Measurements from ENCODE around the gene AFAP1L1.
"Not testable (repeated sequence)": the region's sequence is repeated elsewhere in the genome, so short reads cannot be mapped to it uniquely, and the experiment has no call there.

AFAP1L1 gene

DNA sequence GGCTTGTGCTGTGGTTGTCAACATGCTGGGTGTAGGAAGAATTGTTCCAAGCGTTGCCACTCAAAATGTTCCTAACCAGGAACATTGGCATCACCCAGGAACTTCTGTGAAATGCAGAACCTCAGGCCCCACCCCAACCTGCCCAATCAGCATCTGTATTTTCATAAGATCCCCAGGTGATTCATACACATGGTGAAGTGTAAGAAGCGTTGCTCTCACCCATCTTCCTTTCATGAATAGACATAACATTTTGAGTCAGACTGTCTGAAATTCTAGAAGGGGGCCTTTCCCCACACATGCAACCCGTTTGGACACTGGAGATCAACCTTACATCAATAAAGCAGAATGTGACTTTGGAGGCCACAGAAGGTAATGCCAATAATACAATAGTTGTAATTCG, 9.3 kb upstream of the AFAP1L1 start:
- DNase-seq, result no peak

DNA sequence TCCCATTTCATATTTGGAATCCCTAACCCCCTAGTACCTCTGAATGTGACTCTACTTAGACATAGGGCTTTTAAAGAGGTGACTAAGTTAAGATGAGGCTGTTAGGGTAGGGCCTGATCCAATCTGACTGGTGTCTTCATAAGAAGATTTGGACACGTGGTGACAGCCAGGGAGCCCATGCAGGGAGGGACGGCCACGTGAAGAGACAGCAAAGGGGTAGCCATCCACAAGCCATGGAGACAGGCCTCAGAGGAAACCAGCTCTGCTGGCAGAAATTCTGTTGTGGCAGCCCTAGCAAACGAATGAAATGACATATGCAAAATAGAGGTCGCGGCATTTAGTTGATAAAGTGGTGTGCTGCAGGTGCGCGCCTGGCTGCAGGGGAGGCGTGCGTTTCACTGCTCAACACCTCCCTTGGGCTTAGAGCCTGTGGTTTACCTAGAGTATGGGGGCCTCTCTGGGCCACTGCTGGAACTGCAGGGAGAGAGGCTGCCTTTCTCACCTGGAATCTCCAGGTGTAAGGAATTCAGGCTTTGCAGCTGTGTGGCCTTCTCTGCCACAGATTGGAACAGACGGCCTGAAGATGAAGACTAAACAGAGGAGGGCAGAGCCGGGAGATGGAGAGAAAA, 7.1 kb upstream of the AFAP1L1 start:
- DNase-seq, result no peak

DNA sequence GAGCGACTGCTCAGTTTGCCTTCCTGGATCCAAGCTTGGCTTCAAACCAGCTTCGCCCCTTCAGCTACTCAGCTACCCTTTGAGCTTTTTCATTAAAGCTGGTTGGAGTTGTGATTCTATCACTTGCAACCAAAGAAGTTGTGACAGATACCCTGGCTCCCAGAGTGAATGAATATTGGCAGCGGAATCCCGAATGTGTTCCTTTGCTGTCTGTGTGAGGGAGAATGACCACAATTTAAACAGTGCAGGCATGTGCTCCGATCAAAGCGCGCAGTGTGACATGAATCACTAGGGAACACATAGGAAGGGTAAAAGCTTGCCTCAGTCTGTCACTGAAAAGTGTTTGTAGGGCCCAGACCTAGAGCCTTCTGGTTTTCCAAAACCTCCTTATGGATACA, 6.6 kb upstream of the AFAP1L1 start:
- DNase-seq, result no peak

DNA sequence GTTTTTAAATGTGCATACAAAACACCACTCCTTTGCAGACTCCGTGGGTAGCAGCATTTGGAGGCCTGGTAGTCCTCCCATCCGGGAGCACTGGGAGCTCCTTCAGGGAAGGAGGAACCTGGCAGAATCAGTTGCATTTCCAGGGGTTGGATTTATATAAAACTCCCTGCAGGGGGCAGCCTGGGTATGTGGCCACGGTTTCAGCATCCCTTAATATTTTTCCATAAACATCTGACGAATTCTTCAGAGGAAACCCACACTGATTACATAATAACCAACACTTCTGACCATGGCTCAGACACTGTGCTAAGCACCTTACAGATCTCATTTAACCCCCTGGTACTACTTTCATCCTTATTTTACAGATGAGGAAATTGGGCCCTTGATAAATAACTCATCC, 6.1 kb upstream of the AFAP1L1 start:
- DNase-seq, result peak; percentile 63

DNA sequence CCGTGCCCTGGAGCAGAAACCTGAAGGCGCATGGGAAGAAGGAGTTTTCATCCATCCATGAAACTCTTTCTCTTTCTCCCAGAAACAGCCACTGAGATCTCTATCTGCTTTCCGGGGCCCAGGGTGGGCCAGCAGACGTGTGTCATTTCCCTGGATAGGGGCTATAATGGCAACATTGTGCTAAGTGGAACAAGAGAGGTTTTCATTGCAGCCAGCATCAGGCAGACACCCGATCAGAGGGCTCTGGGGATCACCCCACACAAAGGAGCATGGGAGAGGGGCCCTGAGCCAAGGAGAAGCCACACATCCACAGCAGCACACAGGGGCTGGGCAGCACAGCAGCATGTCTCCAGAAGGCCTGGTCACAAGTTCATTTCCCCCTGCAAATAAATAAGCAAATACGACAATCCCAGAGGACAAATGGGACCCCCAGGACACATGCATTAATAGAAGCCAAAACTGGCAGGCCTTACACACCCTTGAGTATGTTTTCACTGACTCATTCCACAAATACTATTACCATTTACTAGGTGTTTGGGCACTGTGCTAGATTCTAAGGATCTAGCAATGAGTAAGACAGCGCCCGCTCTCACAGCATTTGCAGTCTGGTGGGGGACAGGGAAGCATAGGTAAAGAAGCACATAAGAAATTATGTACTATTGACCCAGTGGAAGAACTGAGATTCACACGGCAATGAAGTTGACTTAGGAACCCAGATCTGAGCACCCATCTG, 4.3 kb upstream of the AFAP1L1 start:
- DNase-seq, result no peak

DNA sequence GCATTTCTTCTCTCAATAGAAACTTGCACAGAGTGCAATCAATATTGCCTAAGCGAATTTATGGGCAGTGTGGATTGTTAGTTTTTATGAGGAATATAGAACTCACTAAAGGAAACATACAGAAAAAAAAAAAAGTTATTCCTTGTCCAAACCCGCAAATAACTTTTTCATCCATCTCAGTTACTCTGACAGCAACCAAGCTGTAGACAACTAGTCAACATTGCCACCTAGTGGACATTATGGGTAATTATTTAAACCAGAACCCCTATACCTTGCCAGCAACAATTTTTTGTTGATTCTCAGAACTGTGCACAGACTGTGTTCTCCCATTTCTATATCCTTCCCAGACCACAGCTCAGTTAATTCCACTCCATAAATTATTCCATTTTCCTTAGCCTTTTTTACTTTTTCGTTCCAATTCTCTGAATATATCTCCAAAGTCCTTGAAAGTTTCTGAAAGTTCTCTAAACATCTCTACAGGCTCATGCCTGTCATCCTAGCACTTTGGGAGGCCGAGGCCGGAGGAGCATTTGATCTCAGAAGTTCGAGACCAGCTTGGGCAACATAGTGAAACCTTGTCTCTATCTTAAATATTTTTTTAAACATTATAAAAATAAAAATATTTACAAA, 2.6 kb upstream of the AFAP1L1 start:
- DNase-seq, result peak; percentile 44

DNA sequence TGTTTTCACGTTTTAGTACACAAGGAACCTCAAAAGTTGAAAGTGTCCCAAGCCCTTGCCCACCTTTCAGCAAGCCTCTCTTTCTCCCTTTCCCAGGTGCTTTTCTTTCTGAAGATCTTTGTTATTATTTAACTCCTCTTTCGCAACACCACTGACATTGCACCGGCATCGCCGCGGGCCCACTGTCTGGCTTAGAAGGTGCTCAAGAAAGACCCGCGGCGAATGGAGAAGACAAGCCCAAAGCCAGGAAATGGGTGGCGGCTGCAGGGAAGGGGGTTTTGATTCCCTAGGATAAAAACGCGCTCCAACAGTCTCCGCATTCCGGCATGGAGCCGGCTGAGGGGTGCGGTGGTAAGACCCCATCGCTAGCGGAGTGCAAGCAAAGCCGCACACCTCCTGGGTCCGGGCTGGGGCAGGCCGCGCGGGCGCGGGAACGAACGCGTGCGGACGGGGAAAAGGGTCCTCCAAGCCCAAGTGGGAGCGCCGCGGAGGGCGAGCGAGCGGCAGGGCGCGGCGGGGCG, 404 bp upstream of the AFAP1L1 start:
- no peak for DNase-seq

DNA sequence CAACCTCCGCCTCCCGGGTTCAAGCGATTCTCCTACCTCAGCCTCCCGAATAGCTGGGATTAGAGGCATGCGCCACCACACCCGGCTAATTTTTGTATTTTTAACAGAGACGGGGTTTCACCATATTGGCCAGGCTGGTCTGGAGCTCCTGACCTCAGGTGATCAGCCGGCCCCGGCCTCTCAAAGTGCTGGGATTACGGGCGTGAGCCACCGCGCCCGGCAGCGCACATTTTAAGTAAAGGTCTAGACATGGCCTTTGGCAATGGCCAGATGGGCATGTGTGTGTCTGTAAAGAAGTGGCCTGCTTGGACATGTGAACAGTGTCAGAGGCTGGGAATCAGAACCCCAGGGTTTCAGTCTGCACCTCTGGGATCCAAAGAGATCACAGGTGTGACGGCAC, 1.1 kb downstream of the AFAP1L1 start:
- not testable (repeated sequence) for DNase-seq

DNA sequence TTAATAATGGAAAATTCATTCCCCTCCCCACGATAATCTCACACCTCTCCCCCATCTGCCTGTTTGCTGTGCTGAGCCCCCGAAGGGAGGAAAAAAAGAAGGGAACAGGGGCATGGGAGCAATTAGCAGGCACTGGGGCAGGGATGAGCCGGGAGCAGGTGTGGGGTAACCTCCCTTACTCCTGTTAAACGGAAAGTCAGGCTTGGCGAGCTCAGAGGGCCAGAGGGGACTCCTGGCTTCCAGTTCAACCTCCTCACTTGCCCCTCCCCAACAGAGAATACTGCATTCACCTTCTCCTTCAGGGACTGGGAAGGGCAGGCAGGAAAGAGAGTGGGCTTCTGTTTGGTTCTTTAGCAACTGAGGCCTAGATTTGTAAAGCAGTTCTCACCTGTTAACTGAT, 1.6 kb downstream of the AFAP1L1 start:
- no peak for DNase-seq

DNA sequence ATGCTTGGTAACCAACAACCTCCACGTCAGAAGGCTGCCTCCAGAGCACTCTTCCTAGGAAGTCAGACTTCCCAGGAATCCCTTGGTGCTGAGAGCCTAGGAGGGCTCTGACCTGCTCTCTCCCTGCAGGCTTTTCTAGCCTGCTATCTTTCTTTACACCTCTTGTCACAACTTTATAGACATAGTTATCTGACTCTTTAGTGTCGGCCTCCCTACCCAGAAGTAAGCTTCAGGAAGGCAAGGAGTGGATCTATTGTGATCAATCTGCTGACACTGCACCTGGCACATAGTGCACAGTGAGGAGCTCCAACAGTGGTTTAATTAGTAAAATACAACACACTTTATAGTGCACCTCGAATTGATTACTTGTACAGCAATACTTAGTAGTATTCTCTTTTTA, 2.3 kb downstream of the AFAP1L1 start:
- DNase-seq, result no peak

DNA sequence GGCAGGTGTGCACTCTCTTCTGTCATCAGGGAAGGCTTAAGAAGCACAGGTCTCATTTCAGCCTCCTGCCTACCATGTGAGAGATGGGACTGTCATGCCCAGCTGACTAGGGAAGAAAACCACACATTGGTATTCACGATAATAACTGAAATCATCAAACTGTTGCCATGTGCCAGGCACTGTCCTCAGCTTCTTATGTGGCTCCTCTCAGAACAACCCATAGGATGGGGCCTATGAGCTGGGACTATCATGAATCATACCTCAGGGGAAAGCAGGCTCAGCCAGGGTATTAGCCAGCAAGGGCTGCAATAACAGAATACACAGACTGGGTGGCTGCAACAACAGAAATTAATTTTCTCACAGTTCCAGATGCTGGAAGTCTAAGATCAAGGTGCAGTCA, 3.3 kb downstream of the AFAP1L1 start:
- DNase-seq, result no peak

DNA sequence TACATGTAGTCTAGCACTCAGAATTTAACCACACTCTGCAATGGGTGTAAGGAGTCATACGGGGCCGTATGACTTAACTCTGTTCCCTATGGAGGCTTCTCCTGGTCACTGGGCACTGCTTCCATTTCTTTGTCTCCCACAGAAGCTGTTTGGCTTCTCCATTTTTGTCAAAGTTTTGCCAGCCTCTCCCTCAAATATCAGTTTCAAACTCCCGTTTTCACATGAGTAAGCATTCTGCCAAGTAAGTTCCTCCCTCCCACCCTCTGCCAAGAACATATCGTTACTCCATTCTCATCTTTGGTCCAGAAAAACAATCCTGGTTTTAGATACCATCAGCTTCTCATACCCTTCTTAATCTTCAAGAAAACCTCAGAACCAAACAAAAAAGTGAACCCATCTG, 6.1 kb downstream of the AFAP1L1 start:
- DNase-seq, result no peak

DNA sequence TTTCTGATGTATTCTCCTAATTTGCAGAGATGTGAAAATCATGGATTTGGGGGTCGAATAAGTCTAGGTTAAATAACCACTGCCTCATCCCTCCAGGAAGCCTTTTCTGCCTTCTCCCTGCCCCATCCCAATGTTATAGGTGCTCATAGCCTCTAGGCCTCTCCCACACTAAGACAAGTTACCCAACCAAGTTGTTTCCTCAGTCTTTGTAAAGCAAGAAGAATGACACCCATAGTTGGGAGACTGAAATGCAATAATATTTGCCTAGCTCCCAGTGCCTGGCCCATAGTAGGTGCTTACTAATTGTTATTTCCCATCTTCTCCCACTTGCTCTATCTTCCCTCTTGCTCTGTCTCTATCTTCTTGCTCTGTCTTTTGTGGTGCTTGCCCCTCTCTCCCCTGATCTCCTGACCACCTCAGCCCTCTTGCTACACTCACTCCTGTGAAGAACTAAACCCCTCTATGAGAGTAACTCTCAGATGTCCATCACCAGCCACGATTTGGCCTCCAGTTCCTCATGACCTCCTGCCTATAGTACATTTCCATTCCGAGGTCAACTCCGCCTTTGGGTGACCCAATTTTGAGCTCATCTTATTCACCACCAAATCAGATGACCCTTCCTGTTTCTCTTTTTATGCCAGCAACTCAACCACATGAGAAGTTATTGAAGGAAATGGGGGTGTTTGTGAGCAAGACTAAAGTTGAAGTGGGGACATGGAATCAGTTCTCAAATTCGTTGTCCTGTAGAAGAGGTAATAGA, 7.0 kb downstream of the AFAP1L1 start:
- DNase-seq, result peak; percentile 64

DNA sequence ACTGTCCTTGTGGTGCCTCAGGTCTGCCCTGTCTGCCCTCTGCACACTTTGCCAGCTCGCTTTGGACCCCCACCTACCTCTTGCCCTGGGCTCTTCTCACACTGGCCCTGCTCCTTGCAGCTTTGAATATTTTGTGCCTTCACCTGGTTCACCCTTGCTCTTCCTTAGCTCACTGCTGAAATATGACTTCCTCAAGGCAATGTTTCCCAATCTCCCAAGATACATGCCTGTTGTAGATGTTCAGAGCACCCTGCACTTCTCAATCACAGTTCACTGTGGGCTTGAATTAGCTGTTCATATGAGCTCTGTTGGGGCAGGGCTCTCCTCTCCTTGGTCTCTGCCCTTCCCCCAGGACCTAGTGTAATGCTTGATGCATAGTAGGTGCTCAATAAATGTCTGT, 8.0 kb downstream of the AFAP1L1 start:
- DNase-seq, result no peak

DNA sequence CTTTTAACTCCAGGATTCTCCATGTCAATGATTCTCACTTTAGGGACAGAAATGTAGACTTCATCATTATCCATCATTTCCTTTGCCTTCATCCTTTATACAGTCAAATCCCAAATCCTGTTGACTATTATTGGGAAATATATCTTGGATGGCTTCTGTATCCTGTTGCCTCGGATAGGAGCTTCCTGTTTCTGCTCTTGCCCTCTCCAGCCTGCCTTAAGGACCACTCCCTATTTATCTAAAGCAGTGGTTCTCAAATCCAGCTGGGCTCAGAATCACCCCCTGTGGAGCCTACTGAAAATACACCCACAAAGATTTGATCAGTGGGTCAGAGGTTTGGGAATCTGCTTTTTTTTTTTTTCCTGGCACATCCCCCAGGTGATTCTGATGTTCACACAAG, 8.5 kb downstream of the AFAP1L1 start:
- DNase-seq, result no peak

DNA sequence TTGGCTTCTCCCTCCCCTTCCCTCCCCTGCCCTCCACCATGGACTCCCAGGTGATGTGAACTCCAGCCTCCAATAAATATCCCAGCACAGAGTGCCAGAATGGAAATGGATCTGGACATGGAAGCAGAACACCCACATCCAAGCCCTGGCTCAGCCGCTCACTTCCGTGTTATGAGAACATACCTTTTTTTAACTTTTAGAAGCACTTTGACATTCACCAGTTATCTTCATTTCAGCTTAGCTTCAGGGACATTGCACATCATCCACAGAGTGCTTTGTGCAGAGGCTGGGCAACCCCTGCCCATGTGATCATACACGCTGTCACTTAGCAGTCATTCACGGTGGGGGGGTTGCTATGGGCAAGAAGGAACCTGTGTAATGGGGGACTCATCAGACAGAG, 9.1 kb downstream of the AFAP1L1 start:
- DNase-seq, result no peak

DNA sequence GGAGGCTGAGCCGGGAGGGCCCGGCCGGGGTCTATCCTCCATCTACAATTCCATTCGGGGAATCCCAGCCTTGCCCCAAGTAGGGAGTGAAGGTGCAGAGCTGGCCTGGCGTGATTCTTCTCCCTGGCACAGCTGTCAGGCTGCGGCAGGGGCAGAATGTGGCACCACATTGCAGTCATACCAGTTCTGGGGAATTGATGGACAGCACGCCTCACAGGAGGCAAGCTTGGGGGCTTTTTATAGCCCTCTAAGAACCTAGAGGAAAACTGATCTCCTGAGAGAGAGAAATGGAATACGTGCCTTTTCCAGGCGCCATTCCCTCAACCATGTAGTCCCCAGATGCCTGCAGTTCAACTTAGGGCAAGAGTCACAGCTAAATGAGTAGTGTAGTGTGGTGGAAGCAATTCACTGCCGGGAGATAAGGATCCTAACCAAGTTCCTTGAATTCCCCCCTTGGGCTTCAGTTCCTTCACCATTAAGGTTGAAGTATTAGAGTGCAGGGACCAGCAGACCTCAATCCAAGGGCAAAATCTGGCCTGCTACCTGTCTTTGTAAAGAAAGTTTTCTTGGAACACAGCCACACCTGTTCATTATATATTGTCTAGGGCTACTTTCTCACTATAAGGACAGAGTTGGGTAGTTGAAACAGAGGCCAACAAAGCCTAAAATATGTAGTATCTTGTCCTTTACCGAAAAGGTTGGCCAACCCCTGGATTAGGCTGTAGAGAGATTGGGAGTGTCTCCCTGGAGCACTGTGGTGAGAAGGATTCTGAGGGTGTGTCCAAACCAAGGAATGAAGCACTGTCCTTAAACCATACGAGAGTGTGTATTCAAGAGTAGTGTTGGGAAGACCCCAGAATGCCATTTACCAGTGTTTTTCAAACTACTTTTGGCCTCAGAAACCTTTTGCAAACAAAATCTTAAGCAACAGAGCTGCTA, 10.6 kb downstream of the AFAP1L1 start:
- DNase-seq, result no peak

DNA sequence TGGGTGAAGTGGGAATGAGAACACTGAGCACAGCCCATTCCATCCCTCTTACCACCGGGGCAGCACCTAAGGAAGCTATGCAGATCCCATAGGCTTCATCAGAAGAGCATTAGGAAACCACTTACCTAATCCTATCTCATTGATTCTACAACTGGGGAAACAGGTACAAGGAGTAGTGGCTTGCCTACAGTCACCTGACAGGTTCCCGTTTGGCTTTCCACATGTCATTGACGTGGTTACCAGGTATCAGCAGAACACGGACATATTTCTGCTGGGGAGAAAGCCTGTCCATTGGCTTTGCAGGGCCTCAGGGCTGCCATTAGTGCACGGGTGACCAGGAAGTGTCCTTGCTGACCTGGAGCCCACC, 11.3 kb downstream of the AFAP1L1 start:
- DNase-seq, result no peak

DNA sequence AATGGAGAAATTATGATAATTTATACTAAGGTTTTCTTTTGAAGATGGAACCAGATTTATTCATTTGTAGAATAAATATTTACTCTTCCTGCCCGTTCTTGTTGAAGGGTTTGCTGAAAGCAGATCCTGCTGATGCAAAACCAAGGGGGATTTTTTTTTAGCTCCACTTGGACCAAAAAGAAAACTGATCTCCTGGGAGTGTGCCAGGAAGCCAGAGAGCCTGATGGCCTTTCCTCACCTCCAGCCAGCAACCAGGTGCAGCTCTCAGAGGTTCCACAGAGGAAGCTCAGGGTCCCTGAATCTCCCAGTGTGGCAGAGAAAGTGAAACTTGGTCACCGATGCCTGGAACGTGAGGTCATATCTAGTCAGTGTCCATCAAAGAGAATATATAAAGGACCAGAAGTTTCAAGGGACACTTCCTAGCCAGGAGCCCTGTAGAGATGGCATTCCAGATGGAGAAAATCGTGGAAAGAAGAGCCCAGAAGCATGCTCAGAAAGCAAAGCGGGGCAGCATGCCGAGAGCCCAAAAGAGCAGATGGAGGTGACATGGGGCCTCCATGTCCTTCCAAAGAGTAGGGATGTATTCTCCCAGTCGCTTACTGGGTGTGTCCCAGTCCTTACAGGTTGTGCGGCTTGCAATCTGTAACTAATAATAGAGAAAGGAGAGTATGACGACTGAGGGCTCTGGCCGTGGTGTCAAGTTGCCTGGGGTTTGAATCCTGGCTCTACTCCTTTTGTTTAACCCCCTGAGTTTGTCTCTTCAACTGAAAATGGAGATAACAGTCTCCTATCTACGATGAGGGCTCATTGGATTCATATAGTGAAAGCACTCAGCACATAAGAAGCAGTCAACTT, 12.2 kb downstream of the AFAP1L1 start:
- DNase-seq, result no peak

DNA sequence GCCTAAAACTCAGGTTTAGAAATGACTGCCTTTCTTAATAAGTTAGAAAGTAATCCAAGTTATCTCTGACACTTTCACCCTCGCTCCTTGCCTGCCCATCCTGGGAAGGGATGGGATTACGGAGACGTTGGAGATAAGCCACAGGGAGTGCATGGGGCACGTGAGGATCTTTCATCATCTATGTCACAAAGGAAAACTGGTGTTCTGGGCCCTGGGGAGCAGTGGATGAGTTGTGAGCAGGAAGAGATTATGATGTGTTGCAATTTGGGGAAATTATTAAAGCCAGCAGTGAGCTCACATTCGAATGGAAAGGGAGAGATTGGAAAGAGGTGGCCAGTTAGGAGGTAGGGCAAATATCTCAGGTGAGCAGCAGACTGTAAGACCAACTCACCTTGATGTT, 12.8 kb downstream of the AFAP1L1 start:
- DNase-seq, result peak; percentile 11

DNA sequence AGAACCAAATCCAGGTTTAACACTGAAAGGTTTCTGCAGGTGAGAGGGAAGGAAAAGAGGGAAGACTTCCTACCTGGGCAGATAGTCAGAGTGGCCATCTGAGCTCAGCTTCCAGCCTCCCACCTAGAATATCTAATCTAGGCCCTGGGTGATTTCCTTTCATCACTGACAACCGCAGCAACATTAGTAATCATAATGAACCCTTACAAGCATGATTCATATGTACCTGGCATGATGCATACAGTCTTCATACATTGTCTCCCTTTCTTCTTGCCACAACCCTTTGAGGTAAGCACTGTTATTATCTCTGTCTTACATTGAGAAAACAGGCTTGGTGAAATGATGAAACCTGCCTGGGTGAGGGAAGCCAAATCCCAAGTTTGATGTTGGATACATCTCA, 13.5 kb downstream of the AFAP1L1 start:
- DNase-seq, result no peak
